DND-41 (cell line): Measurements from ENCODE around the gene SLC16A1.

ENCODE experiments used
- CTCF ChIP-seq: IDR thresholded peaks from 2 replicates; pipeline ENCODE4 v1.5.1; 2012; ENCODE audit warnings: borderline replicate concordance, low read length, moderate library complexity, mild to moderate bottlenecking; ENCODE audit not compliant: poor library complexity, severe bottlenecking; ENCODE audit errors: extremely low read depth
- EZH2 ChIP-seq: IDR thresholded peaks from 3 replicates; pipeline ENCODE4 v1.6.1; 2012; ENCODE audit warnings: borderline replicate concordance, low read depth, mild to moderate bottlenecking, moderate library complexity, low read length, inconsistent platforms; ENCODE audit not compliant: severe bottlenecking

GRCh38 chr1:112937070-112937469, 18.9 kb downstream of the SLC16A1 start:
- TF ChIP-seq CTCF (no peak), EZH2 (no peak)
